Dedifferentiated amniotic fluid mesenchymal stem cell (primary cell): Measurements from ENCODE around the gene LHFPL3.
"Not testable (repeated sequence)": the region's sequence is repeated elsewhere in the genome, so short reads cannot be mapped to it uniquely, and the experiment has no call there.

Source experiments
- DNase-seq: peaks from one replicate; pipeline ENCODE4 v3.0.0-alpha.2; 2016; ENCODE audit errors: extremely low spot score

LHFPL3 gene

GRCh38 chr7:104686286-104686685, 357.9 kb downstream of the LHFPL3 start:
- DNase-seq: no peak

DNA sequence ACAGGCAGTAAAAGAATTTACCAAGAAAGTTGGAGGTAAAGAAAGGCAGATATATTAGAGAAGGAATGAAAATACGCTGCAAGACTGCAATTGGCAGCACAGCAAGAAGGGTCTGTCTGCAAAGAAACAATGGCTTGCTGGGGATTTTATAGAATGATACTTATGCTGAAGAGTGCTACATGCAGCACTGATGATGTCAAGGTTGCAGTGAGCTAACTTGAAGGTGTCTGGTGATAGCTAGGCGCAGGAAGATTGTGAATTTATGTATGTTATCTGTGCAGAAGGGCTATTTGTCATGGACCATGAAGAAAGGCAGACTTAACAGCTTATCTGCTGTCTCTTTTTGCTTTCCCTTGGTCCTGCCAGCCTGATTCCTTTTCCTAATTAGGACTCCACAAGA, 366.3 kb downstream of the LHFPL3 start:
- DNase-seq: no peak

DNA sequence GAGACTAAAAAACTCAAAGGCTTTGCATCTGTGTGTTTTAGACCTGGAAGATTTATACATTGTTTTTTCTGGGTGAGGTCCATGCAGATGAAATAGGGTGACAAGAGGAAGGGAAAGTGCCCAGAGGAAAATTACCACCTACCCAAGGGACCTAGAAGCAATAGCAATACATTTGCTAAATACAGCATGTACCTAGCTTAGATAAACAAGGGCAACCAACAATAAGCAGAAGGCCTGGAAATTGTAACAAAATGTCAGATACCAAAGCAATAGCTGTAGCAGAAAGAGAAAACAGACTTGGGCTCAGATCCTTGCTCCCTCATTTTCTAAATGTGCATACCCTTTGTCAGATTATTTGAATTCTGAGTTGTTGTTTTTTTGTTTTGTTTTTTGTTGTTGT, 367.2 kb downstream of the LHFPL3 start:
- no peak for DNase-seq

GRCh38 chr7:104700336-104700735, 371.9 kb downstream of the LHFPL3 start:
- no peak for DNase-seq

GRCh38 chr7:104721027-104721426, 392.6 kb downstream of the LHFPL3 start:
- not testable (repeated sequence) for DNase-seq

DNA sequence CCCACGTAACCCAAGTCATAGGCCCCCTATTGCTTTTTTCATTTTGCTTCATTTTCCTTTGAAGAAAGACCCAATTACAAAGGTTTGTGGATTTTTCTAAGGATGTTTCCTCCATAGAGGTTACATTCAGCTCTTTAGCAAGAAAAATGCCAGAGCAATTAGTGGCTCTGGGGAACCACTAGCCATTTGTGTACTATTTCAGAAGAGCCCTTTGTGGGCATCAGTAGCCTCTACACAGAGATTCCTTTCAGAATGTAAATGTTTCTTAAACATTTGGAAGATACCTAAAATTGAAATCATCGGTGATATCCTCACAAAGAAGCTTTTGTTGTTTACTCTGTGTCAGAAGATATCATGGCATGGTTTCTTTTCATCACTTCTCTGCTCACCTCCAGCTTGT, 394.6 kb downstream of the LHFPL3 start:
- no peak for DNase-seq

DNA sequence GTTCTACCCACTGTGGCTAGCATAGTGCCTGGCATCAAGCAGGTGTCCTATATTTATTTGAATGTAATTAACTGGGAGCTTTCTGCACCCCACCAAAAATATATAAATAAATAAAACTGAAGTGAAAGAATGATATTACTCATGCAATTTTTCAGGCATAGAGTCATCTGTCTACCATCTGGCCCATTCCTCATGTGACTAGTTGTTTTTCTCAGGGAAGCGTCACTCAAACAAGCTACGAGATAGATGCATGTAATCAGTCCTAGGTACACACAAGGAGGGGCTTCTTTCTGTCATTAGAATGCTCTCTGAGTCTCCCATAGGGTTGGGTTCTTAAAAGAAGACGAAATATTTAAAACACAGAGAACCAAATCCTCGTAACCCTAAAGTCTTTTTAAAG, 430.1 kb downstream of the LHFPL3 start:
- DNase-seq: no peak

- DNase-seq: no peak
Observed at GRCh38 chr7:104761892-104762291, 433.5 kb downstream of the LHFPL3 start.

DNA sequence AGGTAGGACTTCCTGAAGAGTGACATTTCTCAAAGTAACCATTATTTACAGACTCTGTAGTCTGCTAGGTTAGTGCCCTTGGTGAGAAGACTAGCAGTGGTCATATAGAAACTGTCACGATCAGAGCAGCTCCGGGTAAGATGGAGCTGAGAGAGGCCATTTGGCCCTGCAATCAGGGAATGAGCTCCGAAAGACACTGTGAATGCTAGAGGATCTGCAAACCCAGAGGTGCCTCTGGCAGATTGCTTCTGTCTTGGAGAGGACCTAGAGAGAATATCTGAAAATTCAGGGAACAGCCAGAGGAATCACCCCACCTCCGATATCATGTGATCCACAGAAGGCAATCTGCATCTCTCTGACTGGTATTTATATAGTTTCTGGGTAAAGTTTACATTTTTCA, 438.7 kb downstream of the LHFPL3 start:
- DNase-seq: no peak

DNA sequence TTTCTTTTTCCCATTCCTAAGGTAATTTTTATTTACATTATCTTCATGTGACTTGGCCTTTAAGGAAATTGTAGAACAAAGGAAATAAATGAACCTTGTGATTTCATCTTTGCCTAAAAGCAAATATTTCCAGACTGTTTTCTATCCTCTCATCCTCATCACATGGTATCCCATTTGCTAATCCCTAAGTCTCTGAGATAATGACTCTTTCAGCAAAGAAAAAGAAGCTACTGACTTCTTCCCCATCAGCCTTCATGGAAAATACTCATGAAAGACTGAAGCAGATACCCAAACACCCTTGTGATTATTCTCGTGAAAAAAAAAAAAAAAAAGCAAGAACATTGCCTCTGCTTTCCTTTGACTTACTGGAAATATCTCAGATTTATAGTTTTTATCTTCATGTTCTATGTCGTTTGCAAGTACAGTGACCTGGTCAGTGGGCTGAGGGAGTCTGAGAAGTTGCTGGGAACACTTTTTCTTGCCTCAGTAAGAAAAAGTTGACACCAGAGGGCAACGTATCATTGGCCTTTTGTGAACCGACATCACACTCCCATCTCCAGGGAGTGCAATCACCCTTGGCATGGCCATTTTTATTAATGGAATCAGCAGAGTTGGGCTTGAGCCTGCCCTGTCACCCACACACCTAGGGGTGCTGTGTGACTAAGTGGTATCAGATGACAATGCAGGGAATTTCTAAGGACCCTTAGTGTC, 439.6 kb downstream of the LHFPL3 start:
- no peak for DNase-seq

DNA sequence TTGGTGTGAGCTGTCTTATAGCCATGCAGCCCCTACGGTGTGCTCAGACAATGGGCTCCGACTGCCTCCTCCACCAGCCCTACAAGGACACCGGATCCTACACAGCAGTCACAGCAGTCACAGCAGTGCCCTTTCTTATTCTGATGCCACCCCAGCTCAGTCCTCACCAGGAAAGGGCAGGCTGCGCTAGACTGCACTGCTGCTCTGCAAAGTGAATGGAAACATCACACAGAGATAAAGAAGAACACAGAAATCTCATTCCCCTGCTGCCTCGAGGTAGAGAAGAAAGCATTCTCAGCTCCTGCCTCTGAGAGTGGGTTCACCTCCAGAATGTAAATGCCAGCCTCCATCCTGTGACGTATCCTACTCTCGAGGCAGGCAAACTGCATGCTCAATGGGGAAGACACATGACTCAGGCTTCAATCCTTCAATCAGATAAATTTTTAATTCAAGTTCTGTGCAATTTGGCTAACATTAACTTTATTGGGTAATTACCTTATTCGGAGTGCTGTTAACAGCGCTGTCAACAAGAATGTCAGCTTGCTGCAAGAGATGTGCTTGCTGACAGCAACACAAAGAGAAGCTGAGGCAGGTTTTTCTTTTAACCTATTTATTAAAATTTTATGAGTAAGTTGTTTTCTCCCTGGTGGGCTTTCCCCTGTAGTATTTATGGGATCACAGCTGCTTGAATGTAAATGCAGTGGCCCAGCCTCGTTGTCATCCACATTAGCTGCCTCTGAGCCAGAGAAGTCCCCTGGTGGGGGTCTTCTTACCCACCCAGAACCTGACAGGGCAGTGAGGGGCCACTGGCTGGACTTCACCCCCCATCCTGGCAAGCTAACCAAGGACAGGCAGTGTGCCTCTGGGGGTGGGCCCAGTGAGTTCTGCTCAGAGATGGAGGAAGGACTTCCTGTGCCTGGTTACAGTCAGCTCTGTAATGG, 444.3 kb downstream of the LHFPL3 start:
- no peak for DNase-seq

GRCh38 chr7:104773796-104774195, 445.4 kb downstream of the LHFPL3 start:
- no peak for DNase-seq

GRCh38 chr7:104775531-104775930, 447.1 kb downstream of the LHFPL3 start:
- no peak for DNase-seq

- no peak for DNase-seq
Observed at GRCh38 chr7:104777301-104777800, 448.9 kb downstream of the LHFPL3 start.

- DNase-seq: no peak
Observed at GRCh38 chr7:104779888-104780287, 451.5 kb downstream of the LHFPL3 start.

DNA sequence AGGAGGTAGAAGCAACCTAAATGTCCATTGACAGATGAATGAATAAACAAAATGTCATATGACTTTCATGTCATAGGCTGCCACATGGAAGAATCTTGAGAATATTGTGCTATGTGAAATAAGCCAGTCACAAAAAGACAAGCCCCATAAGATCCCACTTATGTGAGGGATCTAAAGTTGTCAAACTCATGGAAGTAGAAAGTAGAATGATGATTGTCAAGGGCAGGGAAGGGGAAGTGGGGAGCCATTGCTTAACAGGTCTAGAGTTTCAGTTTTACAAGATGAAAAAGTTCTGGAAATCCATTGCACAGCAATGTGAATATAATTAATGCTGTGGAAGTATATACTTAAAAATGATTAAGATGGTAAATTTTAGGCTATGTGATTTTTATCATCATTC, 456.3 kb downstream of the LHFPL3 start:
- DNase-seq: no peak

DNA sequence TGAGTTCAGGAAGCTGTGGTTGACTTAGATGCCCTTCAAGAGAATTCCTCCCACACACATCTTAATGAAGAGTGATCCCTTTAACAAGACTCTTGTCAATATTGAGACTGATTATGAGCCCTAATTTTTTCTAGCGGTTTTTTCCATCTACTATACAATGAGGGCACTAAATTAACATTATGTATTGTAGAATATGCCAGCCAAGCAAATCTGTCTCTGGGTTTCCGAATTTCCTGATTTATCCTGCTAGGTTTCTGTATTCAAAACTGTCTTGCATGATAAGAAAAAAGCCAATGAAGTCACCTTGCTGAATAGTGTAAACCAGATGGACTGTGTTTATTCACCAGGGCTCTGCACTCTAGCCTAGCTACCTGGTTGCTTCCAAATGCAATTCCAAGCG, 461.4 kb downstream of the LHFPL3 start:
- DNase-seq: no peak

DNA sequence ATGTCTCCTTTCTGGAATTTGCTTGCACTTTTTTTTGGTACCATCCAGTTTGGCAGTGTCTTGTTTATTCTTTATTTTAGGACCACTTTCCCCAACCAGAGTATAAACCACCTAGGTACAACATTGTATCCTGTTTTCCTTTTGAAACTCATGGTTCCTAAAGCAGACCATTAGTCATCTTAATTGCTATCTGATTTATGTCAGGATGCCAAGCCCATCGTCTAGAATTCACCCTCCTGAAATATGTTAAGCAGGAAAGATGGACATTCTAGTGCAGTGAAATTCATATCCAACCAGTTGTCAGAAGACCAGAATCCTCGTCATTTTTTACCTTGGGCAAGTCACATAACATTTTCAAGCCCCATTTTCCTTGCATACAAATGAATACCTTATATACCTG, 462.0 kb downstream of the LHFPL3 start:
- no peak for DNase-seq

- no peak for DNase-seq
Observed at GRCh38 chr7:104791080-104791479, 462.7 kb downstream of the LHFPL3 start.

DNA sequence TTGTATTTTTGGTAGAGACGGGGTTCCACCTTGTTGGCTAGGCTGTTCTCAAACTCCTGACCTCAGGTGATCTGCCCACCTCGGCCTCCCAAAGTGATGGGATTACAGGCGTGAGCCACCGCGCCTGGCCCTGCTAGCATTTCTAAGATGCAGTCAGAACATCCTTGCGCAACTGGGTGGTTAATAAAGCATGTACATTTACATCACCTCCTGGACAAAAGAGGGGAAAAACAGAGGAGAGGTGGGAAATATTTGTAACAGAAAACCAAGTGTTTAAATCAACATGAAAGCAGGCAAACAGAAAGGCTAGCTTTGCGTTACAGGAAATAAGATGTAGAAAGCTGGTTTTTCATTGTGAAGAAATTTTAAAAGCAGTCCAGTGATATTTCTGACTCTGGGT, 464.7 kb downstream of the LHFPL3 start:
- DNase-seq: no peak

DNA sequence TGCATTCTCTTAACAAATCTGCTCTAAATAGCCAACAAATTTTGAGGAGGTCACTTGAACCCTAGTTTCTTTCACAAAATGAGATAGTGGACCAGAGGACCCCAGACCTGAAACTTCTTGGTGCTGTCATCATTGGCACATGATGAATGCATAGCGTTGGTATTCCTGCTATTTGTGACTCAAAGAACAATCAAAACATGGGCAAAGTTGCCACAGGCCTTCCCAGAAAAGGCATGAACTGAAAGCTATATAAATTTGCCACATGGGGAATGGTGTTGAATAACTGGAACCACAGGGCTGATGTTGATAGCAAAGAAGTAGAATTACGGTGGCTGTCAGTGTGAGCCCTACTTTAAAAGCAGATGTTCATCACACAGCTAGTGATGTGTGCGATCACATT, 465.8 kb downstream of the LHFPL3 start:
- no peak for DNase-seq

DNA sequence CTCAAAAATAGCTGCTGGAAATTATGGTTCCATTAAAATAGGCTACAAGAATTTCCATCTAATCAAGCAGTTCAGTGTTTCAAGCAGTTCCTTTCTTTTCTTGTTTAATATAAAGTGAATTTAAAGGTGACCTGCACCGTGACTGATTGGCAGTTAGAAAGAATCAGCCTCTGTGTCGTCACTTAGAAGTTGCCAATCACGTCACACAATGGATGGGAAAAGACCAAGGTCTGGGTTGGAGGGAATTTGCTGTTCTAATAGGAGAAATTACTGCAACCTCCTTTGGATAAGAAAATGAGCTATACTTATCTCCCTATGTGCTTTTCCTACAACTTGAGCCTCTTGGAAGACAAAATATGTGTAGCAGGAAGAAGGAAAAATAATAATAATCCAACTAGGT, 466.2 kb downstream of the LHFPL3 start:
- no peak for DNase-seq

GRCh38 chr7:104795086-104795485, 466.7 kb downstream of the LHFPL3 start:
- DNase-seq: no peak
